Subcutaneous adipose tissue (tissue), 4 donors: Measurements from ENCODE around the gene MYH7. TPM values are rescaled to one million over a fixed set of nuclear protein-coding genes. Genes with fewer than 3 reads are reported as not detected.

Experiments used
- total RNA-seq, 4 donors: library from RNA; depleted of rRNA; stranded (reverse); fragments of >200 nt; gene quantifications; one replicate each; pipeline ENCODE4 v1.1.0, GENCODE V29; 2016
- TF ChIP-seq, protein P1 (sequence below): fragments of 450-650 bp; IDR thresholded peaks from one replicate; pipeline ENCODE4 v1.5.1; 2016; ENCODE audit warnings: low read depth, mild to moderate bottlenecking, control low read depth, antibody characterized with exemption, moderate library complexity

MYH7 gene
- total RNA-seq, 4 donors from 2014 or later: not detected

- TF ChIP-seq, protein P1, sequence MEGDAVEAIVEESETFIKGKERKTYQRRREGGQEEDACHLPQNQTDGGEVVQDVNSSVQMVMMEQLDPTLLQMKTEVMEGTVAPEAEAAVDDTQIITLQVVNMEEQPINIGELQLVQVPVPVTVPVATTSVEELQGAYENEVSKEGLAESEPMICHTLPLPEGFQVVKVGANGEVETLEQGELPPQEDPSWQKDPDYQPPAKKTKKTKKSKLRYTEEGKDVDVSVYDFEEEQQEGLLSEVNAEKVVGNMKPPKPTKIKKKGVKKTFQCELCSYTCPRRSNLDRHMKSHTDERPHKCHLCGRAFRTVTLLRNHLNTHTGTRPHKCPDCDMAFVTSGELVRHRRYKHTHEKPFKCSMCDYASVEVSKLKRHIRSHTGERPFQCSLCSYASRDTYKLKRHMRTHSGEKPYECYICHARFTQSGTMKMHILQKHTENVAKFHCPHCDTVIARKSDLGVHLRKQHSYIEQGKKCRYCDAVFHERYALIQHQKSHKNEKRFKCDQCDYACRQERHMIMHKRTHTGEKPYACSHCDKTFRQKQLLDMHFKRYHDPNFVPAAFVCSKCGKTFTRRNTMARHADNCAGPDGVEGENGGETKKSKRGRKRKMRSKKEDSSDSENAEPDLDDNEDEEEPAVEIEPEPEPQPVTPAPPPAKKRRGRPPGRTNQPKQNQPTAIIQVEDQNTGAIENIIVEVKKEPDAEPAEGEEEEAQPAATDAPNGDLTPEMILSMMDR: no peak
Observed at GRCh38 chr14:23379366-23380196, 55.9 kb downstream of the MYH7 start.

DNA sequence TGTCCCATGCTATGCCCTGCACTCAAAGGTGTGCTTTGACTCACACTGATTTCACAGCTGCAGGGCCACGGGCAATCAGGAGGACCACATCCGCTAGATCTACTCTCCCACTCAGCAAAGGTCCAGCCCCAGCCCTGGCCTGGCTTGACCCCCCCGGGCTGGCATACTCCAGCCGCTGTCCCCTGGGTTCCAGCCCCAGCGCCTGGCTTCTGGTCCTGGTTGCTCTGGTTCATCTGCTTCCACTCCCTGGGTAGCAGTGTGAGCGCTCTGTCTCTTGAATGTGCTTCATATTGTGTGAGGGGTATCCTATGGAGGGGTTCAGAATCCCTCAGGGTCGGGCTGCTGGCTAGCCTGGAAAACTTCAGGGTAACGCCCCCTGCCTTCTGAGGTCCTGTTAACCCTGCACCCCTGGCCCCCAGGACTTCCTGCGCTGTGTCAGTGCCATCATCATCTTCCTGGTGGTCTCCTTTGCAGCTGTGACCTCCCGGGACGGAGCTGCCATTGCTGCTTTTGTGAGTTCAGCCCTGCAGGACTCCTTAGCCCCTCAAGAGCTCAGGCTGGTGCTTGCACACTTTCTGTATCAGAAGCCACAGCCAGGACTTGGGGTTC is 56.7 kb downstream of the MYH7 start:
- TF ChIP-seq, protein P1: no peak

GRCh38 chr14:23377573-23378563 is 57.6 kb downstream of the MYH7 start:
- TF ChIP-seq, protein P1: no peak

DNA sequence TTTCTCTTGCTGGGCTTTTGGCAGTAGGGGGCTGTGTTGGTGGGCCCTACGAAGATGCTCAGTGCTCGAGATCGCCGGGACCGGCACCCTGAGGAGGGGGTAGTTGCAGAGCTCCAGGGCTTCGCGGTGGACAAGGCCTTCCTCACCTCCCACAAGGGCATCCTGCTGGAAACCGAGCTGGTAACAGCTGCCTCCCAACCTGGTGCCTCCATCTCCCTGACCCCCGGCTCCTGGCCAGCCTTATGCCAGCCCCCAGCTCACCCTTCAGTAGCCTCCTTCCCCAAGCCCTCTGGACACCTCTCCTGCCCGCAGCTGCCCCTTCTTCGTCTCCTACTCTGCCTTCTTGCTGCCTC is 58.3 kb downstream of the MYH7 start:
- TF ChIP-seq, protein P1: no peak

DNA sequence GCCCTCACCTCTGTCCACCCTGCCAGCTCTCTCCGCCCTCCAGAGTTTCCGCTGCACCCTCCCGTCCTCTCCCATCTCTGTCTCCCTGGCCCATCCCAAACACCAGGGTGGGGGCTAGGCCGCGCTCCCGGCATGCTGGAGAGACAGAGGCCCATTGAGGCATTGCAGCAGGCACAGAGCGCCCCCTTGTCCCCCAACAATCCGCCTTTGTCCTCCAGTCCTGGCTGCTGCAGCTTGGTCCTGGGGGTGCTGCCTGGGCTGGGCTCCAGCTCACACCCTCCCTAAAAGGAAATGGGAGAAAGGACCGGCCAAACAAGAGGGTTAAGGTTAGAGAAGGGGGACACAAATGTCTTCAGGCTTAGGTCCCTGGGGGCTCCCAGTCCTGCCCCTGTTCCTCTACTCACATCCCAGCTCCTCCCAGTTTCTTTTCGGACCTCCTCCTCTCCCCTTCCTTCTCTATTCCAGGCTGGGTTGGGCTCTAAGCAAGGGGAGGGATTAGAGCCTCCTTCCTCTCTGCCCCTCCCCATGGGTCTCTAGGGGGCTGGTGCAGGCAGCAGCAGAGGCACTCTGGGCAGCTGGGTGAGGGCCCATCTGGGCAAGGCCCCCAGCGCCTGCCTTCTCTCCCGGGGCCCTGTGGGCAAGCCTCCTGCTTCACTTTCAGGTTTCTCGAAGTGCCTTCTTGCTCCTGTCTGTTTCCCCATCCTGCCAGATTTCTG is 58.8 kb downstream of the MYH7 start, which contains the start of gene CMTM5:
CMTM5 (plus strand) TSS at position 565 of the 716 bp plus-strand sequence. CDS start 206 bp downstream, outside the sequence.
- TF ChIP-seq, protein P1: no peak

DNA sequence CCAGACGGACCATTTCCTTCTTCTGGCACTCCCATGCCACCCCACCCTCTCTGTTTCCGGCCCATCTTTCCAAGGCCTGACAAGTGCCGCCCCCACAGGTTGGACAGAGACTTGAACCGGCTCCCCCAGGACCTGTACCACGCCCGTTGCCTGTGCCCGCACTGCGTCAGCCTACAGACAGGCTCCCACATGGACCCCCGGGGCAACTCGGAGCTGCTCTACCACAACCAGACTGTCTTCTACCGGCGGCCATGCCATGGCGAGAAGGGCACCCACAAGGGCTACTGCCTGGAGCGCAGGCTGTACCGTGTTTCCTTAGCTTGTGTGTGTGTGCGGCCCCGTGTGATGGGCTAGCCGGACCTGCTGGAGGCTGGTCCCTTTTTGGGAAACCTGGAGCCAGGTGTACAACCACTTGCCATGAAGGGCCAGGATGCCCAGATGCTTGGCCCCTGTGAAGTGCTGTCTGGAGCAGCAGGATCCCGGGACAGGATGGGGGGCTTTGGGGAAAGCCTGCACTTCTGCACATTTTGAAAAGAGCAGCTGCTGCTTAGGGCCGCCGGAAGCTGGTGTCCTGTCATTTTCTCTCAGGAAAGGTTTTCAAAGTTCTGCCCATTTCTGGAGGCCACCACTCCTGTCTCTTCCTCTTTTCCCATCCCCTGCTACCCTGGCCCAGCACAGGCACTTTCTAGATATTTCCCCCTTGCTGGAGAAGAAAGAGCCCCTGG is 59.8 kb downstream of the MYH7 start:
- TF ChIP-seq, protein P1: no peak
